Loucy (cell line): Measurements from ENCODE around the gene VEGFD.

ENCODE experiments used
- EZH2phosphoT487 ChIP-seq: fragments of 200-600 bp; IDR thresholded peaks from 2 replicates; pipeline ENCODE4 v1.6.1; 2018; ENCODE audit warnings: antibody characterized with exemption, mild to moderate bottlenecking, moderate library complexity, borderline replicate concordance
- TF ChIP-seq, protein P1 (sequence below): fragments of 200-600 bp; sonication (generic); conservative IDR thresholded peaks from 2 replicates; pipeline ENCODE4 v1.5.1; 2014; ENCODE audit warnings: mild to moderate bottlenecking, antibody characterized with exemption, low read length

DNA sequence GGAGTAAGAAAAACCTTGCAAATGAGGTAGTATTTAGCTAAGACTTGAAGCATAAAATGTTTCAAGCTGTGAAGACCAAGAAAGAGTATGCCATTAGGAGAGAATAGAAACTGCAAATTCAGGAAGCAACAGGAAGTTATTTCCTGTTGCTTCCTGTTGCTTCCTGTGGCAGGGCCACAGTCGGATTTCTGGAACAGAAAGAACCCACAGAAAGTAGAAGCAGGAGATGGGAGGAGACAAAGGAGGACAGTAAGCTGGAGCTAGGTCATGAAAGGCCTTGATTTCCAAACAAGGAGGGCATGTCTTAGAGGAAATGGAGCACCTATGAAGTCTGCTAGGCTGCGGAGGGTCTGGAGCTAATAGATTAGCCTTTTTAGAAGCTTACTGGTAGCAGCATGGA, 86.0 kb downstream of the VEGFD start:
- TF ChIP-seq, protein P1, sequence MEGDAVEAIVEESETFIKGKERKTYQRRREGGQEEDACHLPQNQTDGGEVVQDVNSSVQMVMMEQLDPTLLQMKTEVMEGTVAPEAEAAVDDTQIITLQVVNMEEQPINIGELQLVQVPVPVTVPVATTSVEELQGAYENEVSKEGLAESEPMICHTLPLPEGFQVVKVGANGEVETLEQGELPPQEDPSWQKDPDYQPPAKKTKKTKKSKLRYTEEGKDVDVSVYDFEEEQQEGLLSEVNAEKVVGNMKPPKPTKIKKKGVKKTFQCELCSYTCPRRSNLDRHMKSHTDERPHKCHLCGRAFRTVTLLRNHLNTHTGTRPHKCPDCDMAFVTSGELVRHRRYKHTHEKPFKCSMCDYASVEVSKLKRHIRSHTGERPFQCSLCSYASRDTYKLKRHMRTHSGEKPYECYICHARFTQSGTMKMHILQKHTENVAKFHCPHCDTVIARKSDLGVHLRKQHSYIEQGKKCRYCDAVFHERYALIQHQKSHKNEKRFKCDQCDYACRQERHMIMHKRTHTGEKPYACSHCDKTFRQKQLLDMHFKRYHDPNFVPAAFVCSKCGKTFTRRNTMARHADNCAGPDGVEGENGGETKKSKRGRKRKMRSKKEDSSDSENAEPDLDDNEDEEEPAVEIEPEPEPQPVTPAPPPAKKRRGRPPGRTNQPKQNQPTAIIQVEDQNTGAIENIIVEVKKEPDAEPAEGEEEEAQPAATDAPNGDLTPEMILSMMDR: no peak
- TF ChIP-seq EZH2phosphoT487: no peak
